Caki2 (cell line): ENCODE data around the gene DIO3. TPM values are rescaled to one million over a fixed set of nuclear protein-coding genes. Genes with fewer than 3 reads are reported as not detected.

ENCODE experiments used
- DNase-seq: peaks from one replicate; pipeline ENCODE4 v3.0.0-alpha.2; 2015; ENCODE audit warnings: low read depth
- in situ Hi-C: cut with HindIII; loops from 2 replicates; pipeline ENCODE4 v1.10.0; 2016; ENCODE audit warnings: low sequenced_read_pairs, low pct_unique_long_range_greater_than_20kb, mixed read lengths
- total RNA-seq: library from RNA; depleted of rRNA; stranded (reverse); fragments of >200 nt; shearing (Covaris generic); gene quantifications from 2 replicates; pipeline ENCODE4 v1.2.3, GENCODE V29; 2014; ENCODE audit warnings: low replicate concordance; rRNA removed

The DIO3 gene
- total RNA-seq, 1 experiment from 2014 or later, result 0.71 TPM

- DNase-seq, result no peak
- in situ Hi-C loops, result no loop called here
Measured at GRCh38 chr14:101603096-101603495, 41.8 kb downstream of the DIO3 start.

GRCh38 chr14:101604228-101604934 is 43.1 kb downstream of the DIO3 start:
- no peak for DNase-seq
- in situ Hi-C loops, result no loop called here

GRCh38 chr14:101604935-101605780 is 43.9 kb downstream of the DIO3 start:
- DNase-seq, result no peak
- in situ Hi-C loops, result no loop called here

- DNase-seq, result no peak
- in situ Hi-C loops, result no loop called here
Measured at GRCh38 chr14:101605836-101606235, 44.5 kb downstream of the DIO3 start.

Other genes starting within 250 kb of the DIO3 start
- 63.8 and 73.8 TPM in 2 replicates for gene PPP2R5C, start 200.2 kb downstream of the DIO3 start, total RNA-seq